HG02852 (cell line): Measurements from ENCODE around the gene FOXQ1.
"Not testable (repeated sequence)": the region's sequence is repeated elsewhere in the genome, so short reads cannot be mapped to it uniquely, and the experiment has no call there.

Source experiments
- ATAC-seq: cut with Tn5 transposase; IDR thresholded peaks from one replicate; pipeline ENCODE4 v1.9.1; 2021; ENCODE audit warnings: mild to moderate bottlenecking, moderate library complexity; ENCODE audit not compliant: unreplicated experiment

The FOXQ1 gene

DNA sequence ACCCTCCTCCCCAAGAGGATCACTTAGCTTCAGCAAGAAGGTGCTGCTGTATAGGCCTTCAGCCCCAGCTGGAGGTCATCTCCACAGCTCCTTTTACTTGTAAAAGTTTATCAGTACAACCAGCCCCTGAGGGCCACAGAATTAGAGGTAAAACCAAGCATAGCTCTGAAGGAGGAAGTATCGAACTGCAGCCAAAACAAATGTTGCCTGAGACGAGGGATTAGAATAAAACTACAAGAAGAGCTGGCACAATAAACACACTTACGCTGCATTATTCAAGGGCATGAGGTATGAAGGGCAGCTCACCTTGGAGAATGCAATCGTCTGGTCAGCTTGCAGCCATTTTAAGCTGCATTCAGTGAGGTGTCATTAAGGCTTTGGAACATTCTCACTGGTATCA lies 21.1 kb upstream of the FOXQ1 start:
- ATAC-seq: no peak

DNA sequence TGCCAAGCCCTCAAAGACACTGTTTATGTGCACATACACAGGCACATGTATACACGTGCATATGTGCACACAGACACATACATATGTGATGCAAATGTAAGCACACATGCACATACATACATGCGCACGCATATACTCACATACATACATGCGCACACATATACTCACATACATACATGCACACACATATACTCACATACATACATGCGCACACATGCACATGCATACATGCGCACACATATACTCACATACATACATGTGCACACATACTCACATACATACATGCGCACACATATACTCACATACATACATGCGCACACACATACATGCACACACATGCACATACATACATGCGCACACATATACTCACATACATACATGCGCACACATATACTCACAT lies 20.5 kb upstream of the FOXQ1 start:
- no peak for ATAC-seq

DNA sequence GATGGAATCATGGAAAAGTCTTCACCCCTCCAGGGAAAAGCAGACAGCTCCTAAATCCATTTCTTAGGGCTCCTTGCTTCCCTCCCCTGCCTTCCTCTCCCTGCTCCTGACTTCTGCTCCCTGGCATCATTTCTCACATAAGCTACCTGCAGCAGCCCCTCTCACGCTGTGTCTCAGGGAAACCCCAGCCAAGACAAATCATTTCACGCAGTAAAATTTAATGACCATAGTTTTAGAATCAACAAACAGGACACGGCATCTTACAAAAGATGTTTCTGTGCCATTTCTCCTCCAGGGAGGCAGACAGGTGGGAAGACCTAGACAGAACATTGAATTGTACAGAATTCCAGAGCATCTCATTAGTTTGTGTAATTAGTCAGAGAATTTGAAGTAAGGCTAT lies 16.5 kb upstream of the FOXQ1 start:
- ATAC-seq: no peak

DNA sequence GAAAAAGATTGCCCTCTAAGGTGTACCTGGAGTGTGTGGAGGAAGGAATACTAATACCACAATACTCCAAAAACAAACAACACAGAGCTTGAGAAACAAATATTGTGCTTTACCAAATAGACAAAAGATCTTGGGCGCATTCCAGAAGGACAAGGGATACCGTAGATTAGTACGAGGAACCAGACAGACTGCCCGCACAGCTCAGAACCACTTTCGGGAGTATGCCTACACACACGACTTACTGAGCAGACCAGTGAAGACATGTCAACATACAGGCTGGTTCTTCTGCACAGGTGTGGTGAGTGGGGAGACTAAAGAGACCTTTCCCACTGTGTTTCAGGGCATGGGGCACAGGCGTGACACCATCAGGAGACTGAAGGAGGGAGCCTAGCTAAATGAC lies 15.8 kb upstream of the FOXQ1 start:
- no peak for ATAC-seq

DNA sequence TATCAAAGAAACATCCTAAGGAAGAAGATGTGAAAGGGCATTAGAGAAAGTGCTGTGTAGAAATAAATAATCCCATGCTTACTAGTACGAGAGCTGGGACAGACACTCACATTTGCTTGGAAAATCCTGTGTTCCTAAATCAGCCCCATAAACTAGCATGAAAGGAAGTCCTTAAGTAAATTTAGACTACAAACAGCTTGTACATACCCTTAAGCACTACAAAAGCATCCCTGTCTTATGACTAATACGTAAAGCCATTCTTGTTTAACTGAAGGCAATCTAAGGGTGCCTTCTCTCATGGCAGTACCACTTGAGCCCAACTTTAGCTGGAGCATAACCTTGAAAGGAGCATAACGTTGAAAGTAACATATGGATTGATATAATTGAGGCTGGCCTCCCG lies 15.4 kb upstream of the FOXQ1 start:
- no peak for ATAC-seq

DNA sequence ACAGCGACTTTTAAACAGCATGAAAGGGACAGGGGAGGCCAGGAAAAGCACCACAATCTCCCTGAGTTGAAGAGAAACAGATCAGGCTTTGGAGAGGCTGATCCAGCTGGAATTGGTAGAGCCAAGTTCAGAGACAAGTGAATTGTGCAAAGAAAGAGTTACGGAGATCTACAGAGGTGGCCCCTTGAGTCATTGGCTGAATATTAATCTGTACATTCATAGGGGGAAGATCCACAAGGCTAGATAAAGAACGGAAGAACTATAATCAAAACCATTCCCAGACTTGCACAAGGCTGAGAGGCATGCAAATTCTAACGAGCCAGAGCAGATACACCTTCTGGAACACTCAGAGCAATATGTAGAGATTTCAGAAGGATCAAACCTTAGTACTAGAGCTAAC lies 14.2 kb upstream of the FOXQ1 start:
- no peak for ATAC-seq

DNA sequence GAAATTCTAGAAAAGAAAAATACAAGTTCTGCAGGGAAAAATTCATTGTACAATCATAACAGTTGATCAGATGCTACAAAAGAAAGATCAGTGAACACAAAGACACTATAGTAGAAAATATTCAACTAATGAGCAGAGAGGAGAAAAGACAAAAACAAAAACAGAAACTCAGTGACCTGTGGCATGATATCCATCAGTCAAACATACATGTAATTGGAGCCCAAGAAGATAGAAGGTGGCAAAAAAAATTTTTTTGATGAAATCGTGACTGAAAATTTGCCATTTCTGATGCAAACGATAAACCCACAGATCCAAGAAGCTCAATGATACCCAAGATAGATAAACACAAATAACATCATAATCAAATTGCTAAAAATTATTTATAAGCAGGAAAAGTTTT lies 13.1 kb upstream of the FOXQ1 start:
- no peak for ATAC-seq

DNA sequence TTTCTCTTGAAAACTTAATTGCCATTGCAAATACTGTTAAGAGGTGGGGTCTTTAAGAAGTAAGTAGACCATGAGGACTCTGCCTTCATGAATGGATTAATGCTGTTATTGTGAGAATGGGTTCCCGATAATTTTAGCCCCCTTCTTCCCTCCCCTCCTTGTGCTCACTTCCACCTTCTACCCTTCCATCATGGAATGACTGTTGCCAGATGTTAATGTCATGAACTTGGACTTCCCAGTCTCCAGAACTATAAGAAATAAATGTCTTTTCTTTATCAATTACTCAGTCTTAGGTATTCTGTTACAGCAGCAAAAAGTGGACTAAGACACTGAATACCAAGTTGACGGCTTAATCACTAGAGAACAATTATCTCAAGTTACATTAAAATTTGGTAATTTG lies 5.8 kb upstream of the FOXQ1 start:
- ATAC-seq: no peak

DNA sequence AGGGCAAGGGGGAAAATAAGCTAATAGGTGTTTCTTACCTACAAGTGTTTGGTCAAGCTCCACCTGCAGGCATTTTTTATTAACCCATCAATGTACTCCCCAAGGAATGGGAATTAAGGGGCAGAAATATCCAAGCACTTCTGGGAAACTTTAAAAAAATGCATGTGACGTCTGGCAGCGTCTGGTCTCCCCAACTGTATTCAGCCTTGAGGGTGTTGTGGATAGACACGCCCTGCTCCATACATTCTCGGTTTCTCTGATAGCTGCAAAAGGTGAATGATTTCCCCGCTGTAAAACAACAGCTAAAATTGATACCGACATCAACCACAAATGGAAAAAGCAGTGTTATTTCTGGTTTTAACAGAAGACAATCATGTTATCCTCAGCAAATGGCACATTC lies 2.5 kb upstream of the FOXQ1 start:
- ATAC-seq: no peak

DNA sequence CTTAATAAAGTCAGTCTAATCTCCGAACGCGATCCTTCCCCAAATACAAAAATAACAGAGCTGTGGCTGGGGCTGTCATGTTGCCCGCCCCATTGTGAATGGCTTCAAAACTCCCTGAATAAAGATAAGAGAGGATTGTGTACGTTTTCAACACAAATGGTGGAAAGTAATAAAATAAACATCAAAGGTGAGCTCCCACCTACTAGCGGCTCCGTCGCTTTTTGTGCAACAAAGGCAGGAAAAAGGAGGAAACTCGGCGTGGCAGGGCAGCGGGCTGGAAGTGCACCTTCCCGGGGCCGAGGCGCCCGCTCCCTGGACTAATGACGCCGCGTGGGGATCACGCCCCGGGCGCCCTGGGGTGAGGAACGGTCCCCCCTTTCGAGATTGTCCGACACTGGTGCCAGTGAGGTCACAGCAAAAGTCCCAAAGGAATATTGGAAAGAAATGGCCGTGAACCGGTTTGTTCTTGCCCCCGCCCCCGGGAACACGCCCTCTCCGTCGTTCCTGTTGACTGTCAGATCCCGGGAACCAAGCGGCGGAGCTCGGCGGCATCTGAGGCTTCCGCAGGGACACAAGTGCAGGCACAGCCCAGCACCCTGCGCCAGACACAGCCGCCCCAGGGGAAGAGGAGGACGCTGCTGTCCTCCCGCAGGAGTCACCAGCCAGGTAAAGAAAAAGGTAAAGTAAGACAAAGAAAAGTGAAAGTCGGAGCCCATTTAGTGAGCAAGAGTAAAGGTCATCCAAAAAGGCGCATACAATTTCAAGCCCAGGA lies 1.1 kb upstream of the FOXQ1 start:
- no peak for ATAC-seq

DNA sequence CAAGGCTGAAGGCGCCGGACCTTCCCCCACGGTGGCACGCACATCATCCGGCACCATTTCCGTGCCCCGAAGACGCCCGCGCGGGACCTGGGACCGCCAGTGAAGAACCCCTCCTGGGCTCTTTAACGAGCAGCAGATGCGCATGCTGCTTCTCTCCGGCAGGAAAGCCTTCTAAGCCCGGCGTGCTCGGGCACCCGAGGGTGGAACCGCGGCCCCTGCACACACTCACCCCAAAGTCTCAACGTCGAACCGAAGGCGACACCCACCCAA lies 240 bp downstream of the FOXQ1 start:
- ATAC-seq: no peak

DNA sequence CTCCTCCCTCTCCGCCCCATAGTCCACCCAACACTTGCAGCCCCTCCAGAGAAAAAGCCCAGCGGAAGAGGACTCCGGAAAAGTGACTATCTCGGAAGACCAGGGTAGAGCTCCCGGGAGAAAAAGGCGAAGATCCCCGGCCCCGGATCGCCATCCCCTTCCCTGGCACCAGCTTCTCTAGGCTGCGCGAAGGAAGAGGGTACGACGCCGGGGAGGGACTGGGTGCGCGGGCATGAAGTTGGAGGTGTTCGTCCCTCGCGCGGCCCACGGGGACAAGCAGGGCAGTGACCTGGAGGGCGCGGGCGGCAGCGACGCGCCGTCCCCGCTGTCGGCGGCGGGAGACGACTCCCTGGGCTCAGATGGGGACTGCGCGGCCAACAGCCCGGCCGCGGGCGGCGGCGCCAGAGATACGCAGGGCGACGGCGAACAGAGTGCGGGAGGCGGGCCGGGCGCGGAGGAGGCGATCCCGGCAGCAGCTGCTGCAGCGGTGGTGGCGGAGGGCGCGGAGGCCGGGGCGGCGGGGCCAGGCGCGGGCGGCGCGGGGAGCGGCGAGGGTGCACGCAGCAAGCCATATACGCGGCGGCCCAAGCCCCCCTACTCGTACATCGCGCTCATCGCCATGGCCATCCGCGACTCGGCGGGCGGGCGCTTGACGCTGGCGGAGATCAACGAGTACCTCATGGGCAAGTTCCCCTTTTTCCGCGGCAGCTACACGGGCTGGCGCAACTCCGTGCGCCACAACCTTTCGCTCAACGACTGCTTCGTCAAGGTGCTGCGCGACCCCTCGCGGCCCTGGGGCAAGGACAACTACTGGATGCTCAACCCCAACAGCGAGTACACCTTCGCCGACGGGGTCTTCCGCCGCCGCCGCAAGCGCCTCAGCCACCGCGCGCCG lies 822 bp downstream of the FOXQ1 start:
- ATAC-seq: no peak

DNA sequence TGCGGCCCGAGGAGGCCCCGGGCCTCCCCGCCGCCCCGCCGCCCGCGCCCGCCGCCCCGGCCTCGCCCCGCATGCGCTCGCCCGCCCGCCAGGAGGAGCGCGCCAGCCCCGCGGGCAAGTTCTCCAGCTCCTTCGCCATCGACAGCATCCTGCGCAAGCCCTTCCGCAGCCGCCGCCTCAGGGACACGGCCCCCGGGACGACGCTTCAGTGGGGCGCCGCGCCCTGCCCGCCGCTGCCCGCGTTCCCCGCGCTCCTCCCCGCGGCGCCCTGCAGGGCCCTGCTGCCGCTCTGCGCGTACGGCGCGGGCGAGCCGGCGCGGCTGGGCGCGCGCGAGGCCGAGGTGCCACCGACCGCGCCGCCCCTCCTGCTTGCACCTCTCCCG lies 1.5 kb downstream of the FOXQ1 start:
- ATAC-seq: no peak

DNA sequence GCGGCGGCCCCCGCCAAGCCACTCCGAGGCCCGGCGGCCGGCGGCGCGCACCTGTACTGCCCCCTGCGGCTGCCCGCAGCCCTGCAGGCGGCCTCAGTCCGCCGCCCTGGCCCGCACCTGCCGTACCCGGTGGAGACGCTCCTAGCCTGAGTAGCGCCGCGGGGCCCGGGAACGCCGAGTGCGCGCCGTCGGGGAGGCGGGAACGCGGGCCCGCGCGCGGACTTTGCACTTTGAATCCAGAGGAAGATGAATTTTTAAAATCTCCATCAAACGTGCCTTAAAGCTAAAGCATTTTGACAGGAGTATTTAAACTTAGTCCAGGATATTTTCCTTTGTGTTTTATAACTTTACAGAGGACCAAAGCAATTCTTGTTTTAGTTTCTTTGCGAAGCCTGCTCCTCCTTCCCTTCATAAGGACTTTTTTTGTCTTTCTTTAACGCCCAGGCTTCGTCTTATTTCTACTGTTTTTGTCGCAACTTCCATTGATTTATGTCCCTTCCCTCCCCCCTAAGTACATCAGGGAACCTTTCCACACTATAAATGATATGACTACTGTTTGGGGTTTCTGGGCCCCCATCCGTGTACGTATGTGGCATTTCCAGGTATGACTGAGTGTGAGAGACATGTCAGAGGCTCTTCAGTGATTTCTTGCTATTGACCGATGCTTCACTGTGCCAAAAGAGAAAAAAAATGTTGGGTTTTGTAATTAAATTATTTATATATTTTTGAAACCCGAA lies 2.0 kb downstream of the FOXQ1 start:
- ATAC-seq: no peak

DNA sequence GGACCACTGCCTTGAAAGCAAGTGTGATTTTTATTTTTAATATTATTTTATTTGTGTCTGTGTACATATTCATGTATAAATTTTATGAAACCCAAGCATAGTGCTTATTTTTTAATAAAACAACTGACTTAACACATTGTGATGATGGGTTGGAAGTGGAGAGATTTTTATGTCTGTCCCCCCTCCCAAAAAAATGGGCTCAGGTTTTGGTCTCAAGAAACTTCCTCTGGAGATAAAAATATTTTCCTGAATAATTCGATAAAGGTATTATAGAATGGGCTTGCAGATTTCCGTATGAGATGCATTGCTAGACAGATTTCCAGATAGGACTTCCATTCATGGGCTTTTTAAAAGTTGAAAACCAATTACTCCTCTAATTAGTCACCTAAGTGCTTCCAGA lies 2.7 kb downstream of the FOXQ1 start:
- ATAC-seq: no peak

DNA sequence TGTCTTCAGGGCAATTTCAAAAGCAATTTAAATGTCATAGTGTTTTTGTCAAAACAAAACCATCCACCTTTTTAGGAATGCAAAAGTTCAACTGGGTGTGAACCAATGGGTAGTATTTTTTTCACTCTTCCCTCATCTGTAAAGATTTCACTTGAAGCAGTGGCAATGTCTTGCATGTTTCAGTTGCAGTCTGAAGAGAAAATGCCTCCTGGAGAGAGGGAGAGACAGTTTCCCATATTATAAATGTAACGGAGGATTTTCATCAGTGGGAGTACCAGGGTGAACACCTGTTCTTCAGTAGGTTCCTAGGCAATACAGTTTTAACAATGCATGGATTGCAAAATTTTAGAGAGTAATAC lies 3.3 kb downstream of the FOXQ1 start:
- ATAC-seq: no peak

DNA sequence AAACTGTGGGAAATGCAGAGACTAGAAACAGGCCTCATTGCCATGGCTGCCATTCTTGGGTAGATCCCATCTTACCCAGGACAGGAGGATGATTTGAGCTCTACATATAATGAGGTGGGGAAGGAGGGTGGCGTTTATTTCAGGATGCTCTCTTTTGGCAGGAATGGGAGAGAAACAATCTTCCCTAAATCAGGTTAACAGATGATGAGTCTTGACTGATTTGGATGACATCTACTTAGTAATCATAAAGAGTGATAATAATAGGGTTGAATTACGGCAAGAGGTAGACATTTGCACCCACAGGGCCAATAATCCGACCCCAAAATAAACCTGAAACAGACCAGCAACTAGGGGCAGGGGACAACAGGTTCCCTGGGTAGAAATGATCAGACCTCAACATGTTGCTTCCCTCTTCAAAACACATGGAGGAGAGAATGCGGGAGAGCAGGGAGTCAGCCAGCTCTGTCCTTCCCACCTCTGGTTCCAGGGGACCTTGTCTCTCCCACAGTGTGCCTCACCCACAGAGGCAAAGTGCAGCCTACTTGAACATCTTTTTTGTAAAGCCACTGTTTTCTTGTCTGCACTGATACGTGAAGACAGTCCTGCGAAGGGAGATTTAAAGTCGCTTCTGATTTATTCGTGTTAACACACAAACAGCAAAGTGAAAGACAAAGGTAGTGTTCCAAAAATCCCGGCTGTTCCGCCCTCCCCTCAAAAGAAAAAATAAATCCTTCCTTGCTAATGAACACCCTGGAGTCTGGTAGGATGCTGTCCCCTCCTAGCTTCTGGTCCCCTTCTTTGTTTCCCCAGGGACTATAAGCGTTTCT lies 3.9 kb downstream of the FOXQ1 start:
- no peak for ATAC-seq

DNA sequence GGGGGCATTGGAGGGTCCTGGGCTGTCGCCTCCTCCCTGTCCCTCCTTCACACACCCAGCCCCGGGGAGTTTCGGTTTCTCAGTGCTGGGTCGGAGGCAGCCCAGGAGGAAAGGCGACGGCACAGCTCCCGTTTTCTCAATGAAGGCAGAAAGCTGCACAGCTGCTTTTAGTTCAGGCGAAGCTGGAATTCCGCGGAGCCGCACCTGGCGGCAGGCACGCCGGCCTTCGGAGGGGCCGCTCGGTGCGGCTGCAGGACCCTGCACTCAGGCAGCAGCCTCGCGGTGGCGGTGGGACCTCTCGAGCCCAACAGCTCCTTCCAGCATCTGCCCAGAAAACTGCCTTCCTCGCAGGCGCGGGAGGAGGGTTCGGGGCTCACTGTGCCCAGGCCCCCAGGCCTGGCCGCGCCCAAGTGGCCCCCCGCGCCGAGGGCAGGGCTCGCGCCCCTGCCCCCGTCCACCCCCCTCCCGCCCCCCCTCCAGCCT lies 4.6 kb downstream of the FOXQ1 start:
- no peak for ATAC-seq

DNA sequence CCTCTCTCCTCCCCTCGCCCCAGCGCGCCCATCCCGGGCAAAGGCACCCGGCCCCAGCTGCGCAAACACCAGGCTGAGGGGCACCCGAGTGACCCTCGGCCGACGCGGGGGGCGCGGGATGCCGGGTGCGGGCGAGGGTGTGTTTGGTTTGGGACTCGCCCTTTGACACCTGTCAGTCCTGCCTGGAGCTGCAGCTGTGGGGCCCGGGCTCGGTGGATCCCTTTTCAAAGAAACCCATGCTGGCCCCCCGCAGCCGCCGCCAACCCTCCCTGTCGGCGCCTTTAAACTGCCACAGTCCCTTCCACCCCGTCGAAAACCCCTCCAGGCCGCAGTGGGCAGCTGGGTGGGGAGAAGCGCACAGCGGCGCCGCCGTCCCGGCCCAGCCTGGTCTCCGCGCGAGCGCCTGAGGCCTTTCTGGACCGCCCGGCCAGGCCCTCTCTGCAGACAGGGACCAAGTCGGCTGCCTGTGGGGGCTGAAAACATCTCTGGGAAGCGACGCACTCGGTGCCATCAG lies 5.5 kb downstream of the FOXQ1 start:
- no peak for ATAC-seq

DNA sequence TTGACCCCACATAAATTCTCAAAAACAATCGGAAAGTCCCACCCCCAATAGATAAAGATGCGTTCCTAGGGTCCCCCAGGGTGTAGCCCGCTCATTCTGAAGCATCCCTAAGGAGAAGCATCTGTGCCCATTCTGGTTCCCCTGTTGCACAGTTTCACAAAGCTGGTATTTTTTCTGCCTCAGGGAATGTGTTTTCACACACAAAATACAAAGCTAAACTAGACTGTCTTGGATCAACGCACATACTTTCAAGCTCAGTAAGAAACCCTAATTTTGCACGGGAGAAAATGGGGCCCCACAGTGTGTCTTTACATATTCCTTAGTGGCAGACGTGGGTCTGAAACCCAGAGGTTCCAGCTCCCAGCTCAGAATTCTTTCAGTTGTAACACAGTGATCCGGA lies 6.1 kb downstream of the FOXQ1 start:
- ATAC-seq: no peak

DNA sequence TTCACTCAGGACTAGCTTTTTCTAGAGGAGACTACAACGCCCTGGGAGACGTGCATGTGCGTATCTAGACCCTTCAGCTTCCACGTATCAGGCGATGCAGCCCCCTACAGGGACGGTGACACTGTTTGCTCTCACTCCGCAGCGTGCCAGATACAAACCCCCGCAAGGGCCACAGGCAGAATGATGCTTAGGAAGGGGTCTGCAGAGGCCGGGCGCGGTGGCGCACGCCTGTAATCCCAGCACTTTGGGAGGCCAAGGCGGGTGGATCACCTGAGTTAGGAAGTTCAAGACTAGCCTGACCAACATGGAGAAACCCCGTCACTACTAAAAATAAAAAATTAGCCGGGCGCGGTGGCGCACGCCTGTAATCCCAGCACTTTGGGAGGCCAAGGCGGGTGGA lies 6.7 kb downstream of the FOXQ1 start:
- ATAC-seq: not testable (repeated sequence)
